Stimulated activated naive CD4-positive, alpha-beta T cell (primary cell): ENCODE measurements around the gene GREM1.

ENCODE experiments used
- DNase-seq, 6 experiments: peaks; one replicate each; lab custom pipeline; 2025; lab: John Stamatoyannopoulos, UW

The GREM1 gene

GRCh38 chr15:32694222-32694983 lies 23.4 kb upstream of the GREM1 start:
- DNase-seq: no peak

DNA sequence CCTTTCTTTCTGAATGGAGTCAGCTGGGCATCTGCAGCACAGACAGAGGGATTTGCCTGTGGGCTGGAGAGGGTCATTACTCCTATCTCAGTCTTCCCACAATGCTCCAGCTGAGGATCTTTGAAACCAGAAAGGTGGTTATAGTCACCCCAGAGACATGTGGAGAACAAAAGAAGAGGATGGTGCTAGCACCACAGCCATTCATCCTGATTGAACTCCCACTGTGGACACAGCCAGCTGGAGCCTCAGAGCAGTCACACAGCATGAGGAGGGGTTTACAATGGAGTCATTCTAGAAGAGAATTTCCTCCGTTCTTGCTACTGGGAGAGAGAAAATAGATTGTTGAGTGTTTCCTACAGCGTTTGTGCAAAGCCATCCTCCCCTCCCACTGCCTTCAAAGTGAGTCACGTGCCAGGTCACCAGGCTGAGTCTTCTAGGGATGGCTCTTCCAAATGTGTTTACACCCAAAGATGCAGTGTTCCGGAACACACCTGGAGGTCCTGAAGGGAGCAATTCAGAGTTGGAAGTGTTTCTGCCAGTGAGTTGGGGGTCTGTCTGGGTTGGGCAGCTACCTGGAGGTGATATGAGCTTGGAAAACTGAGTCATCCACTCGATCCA lies 18.9 kb upstream of the GREM1 start:
- DNase-seq: no peak

GRCh38 chr15:32700501-32701150 lies 17.2 kb upstream of the GREM1 start:
- no peak for DNase-seq

DNA sequence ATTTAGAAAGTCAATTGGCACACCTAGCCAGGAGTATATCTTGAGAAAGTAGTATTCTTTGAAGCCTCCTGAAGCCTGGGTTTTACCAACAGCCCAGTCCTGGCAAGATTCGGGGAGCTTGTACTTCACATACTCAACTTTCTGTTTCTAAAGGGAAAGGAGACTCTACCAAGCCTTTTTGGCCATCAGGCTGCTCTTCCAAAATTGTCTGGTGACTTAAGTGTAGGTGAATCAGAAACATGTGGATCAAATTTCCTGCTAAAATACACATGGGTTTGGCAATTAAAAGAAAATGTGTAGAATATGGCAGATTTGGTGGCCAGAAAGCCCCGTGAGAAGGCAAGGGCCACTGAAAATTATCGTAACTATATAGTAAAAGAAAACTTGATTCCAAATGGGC lies 15.9 kb upstream of the GREM1 start:
- DNase-seq: no peak

DNA sequence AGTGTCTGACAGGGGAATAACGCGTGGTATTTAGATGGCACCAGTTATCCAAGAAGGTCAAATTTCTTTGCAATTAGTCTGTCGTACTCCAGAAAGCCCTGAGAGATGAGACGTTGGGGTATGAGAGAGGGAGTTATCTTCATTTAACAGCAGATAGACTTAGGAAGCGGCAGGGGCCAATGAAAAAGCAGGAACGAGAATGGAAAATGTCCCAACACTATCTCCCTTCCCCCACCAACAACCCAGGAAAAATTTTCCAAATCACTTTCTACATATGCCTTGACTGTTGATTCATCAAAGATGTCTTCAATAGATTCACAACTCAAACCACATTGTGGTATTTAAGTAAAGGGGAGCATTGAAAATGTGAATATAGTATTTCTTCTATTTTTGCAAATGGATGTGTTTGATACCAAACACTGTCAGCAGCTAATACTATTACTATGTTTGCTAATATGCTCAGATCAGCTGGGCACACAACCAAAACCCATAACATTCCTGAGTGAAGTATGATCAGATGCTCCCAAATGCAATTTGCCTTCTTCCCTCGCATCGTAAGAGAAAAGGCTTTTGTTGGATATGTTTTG lies 13.3 kb upstream of the GREM1 start:
- DNase-seq: no peak

- DNase-seq: no peak
These were observed 12.4 kb upstream of the GREM1 start for GRCh38 chr15:32705446-32705845.

GRCh38 chr15:32706704-32707103 lies 11.1 kb upstream of the GREM1 start:
- no peak for DNase-seq

DNA sequence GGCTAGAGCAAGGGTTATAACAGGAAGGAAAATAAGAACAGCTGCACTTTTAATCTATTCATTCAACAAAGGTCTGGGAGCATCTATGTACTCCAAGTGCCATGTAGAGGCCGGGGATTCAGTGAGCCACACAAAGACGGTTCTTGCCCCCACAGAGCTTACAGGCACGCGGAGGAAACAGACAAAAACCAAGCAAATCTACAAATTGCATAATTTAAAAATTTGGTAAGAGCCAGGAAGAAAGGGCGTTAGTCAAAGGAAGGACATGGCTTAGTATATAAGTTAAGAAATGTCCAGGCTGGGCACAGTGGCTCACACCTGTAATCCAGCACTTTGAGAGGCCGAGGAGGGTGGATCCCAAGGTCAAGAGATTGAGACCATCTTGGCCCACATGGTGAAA lies 10.4 kb upstream of the GREM1 start:
- no peak for DNase-seq

DNA sequence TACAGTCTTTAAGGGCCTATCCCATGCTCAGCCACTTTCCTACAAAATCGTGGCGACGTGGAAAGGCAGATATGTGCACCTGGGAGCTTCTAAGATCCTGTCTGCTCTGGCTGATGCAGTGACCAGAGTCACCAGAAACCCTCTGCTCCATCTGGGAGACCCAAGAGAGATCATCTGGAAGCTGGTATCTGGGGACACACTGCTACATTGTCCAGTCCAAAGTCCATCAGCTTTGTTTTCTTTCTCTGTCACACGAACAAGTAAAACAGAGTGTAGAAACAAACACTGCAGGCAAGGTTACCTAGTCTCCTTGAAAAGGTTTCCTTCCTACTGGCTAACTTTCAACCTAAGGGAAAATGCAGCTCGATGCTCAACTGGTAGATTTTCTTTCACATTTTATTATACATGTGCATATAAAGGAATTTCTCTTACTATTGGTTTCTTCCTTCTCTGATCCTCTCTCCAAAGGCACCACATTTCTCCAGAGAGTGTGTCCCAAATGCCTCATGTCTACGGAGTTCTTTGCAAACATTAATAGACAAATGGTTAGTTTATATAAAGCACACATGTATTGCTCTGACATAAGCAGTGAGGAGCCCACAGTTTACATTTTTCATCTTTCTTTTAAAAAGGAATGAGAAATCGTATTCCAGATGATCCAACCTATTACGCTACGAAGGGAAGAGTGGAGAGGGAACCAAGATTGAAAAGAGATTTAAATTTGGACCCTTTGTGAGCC lies 8.3 kb upstream of the GREM1 start:
- no peak for DNase-seq

- DNase-seq: no peak
These were observed 2.5 kb upstream of the GREM1 start for GRCh38 chr15:32715276-32715675.

DNA sequence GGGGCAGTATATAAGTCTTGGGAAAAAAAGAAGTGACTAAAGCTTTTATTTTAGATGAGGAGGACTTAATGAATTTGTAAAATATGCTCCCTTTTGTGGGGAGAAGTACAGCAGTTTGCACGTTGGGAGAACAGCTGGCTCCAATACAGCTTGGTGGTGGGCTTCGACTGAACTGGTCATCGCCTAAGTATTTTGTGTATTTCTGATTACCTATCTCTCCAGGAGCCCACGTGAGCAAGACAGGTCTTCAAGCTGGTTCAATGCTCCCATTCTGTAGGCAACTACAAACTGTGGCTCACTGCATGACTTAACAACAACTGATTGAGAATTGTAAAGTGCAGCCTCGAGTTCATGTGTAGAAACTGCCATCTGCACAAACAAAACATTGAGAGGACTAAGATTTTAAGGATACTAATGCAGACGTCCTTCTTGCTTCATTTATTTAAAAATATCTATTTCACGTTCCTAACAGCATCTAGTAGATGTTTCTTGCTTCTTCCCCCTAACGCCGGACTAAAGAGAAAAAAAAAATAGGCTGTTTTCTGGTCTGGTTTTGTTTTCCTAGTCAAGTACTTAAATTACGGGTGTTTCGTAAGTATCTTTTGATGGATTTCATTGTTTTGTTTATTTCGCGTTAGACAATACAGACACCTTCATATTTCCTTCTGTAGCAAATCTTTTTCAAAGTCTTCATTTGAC lies 1.4 kb upstream of the GREM1 start:
- DNase-seq: no peak

DNA sequence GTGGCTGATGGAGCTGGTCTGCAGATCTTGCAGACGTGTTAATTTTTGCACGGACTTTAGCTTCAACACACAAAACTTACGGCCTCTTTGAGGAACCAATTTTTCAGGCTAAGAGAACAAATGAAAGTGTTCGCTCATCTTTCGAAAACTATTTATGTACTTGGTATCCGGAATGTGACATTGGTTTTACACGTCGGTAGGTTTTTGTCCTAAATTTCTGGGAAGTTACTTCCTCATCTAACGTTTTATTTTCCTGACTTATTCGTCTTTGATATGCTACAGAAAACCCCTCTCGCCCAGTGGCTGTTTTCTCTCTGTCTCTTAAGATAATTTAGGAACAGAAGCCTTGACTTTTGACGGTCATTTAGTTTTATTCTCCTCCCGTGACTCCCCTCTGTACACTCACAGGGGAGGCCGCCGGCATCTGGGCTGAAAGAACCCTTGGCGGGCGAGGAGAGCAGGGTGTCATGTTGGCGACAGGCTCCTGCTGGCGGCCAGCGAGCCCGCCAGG lies 834 bp upstream of the GREM1 start:
- DNase-seq: no peak

DNA sequence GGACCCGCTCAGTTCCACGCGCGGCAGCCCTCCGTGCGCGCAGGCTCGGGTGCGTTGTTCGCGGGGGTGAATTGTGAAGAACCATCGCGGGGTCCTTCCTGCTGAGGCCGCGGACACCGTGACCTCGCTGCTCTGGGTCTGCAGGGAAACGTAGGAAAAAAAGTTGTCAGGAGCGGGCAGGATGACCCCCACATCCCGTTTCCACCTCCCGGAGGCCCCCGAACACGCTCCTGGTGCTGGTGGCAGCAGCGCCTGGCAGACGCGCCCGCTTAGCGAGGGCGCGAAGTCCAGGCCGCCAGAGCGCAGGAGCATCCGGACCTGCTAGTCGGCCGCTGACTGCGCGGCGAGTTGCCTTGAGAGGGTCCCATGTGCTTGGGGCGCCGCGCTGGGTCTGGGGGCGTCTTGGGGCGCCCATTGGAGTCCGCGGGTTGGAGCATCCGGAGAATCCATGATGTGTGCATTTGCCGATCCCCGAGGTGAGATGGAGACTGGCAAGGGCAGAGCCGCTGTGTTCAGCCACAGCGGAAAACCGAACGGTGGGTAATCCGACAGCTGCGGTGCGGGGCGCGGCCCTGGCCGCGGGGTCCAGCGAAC lies 520 bp downstream of the GREM1 start:
- no peak for DNase-seq

DNA sequence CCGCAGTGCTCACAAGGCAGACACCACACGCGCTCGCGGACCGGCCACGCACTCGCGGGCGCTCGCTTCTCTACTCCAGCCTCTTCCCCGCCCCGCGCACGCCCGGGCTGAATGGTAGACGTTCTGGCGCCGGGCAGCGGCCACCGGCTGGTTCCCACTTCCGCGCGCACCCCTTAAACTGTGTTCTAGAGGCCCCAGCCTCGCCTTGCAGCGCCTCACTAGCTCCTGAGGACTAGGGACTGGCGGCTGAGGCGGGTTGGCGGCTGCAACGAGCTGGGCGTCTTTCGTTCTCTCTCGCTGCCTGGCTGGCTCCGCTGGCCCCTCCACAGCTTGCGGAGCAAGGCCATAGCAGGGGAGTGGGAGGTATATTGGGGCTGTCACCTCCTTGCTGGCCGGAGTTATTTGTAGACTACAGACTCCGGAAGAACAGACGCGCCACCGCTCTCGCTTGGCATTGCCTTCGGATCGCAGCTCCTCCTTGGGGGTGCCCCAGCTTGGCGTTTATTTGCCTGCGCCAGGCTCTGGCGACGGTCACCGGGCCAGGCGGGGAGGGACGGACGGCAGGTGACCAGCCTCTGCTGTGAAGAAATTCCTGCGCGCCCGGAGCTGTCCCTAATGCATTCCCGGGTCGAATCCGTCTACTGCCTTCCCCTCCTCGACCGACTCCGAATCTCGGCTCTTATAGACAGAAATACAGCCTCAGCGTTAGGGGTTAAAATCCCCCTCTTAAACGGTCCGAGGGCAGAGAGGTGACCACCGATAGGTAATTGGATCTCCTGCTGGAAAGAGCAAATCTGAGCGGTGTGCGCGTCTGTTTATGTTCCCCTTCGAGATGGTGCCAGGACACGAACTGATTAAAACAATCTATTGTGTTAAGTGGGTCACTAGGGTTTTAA lies 1.3 kb downstream of the GREM1 start:
- no peak for DNase-seq

GRCh38 chr15:32721596-32721995 lies 3.8 kb downstream of the GREM1 start:
- no peak for DNase-seq

DNA sequence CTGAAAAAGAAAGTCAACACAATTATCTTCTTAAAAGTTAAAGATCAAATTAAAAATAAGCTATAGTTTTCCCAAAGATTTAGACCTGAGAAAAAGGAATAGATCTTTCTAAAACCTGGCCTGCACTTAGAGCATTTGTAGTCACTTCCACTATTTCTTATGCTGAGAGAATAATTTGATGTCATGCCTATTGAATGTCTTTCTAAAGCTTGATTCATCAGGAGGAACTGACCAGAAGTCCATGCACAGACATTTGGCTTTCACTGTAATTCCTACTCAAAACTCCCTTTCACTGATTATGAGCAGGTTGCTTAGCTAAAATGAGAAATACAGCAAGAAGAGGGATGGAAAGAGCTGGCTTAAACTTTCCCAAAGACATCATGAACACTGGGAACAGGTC lies 4.3 kb downstream of the GREM1 start:
- DNase-seq: no peak

DNA sequence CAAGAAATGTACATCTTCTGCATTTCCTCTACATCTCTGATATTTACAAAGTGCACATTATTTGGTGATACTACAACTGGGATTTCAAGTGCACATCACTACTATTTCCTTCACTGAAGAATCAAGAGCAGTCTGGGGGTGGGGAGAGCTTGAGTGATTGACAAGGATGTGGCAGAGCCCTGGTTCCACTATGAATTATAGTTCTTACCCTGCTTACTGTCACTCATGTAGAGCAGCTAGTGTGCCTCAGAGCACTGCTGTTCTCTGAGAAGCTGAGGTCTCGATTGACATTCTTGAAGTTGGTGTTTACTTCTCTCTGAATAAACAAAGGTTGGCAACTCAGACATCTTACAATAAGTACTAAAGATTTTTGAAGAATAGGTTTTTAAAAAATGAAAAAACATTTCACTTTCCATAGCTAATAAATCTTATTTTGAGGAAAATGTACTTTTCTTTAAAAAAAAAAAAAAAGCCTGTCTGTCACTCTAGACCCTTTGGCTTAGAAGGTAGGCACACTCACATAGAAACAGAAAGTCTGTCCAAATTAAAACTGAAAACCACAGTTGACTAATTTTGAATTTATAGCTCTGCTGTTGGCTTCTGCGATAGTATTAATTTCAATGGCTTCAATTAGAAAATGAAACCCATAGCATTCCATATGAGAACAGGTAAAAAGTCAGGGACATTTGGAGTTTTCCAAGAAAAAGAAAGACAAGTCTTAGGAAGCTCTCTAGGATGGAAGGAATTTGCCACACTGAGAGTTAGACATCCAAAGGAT lies 5.6 kb downstream of the GREM1 start:
- DNase-seq: no peak

DNA sequence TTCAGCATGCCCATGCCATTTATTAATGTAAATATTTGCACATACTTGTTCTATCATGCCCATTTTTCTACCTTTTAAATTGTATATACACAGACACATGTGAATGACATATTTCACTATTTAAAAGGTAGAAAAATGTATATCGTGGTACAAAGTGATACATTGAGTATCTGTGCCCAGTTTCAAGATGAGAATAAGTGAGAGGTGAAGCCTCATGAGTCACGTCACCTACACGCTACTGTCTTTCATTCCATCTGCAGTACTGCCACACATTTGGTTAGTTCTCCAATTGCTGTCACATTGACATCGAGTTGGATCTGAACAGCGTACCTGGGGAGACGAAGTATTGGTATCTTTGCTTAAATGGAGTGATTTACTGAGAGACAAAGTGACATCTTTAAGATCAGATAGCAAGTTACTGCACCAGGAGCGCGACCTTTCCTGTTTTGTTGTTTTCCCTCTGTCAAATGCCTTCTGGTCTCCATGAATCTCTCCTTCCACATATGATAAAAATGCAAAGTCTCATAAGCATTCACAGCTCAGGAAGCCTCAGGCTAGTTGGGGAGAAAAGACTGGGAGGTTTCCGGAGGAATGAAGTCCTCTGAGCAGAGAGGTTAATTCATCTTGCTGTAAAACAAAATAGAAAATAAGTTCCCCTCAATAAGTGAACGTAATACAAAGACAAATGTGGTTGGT lies 12.0 kb downstream of the GREM1 start:
- no peak for DNase-seq
